ENCODE data around the gene KLHL36. TPM values are rescaled to one million over a fixed set of nuclear protein-coding genes. Genes with fewer than 3 reads are reported as not detected.
A peak's percentile ranks its signal among the peaks of the same experiment; 100 is the strongest.
"Not testable (repeated sequence)": the region's sequence is repeated elsewhere in the genome, so short reads cannot be mapped to it uniquely, and the experiment has no call there.

KLHL36 gene
- polyA plus RNA-seq, 1 donor, result 14.2 TPM

DNA sequence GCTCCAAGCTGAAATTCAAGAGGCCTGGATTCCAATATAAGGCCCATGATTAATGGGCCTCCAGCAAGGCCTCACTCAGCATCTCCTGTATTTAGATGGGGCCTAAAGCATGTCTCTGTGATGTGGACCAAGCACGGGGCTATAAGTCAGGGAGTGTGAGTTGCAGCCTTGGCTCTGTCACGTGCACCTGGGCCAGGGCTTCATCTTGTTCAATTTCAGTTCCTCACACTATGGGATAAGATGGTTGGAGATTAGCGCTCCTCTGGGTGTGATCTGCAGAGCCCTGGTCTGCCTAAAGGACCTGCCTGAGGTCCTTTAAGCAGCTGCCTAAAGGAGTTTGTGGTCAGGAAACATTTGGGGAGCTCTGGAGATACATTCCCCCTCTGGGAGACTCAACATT, 25.2 kb downstream of the KLHL36 start:
- DNase-seq, result no peak

DNA sequence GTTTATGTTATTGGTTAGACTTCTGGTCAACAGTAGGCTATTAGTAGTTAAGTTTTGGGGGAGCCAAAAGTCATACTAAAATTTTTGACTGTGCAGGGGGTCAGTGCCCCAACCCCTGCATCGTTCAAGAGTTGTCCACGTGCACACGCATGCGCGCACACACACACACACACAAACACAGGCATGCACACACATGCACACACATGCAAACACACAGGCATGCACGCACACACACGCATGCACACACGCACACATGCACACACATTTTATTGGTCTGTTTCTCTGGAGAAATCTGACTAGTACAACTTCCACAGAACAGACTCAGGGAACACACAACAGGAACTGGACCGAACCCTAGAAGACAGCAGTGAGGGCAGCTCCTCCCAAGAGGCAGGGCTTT, 27.1 kb downstream of the KLHL36 start:
- no peak for DNase-seq

DNA sequence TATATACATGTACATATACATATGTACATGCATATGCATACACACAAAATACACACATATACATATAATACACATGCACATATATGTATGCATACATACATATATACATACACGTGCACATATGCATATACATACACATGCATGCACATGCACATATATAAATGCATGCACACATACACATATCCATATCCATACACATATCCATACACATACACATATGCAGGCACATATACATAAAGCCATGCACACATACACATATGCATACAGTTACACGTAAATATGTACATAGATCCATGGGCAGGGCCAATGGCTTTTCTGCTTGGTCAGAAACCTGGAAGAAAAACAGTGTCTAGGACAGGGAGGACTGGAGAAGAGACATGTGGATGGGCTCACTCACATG, 27.6 kb downstream of the KLHL36 start:
- no peak for DNase-seq

DNA sequence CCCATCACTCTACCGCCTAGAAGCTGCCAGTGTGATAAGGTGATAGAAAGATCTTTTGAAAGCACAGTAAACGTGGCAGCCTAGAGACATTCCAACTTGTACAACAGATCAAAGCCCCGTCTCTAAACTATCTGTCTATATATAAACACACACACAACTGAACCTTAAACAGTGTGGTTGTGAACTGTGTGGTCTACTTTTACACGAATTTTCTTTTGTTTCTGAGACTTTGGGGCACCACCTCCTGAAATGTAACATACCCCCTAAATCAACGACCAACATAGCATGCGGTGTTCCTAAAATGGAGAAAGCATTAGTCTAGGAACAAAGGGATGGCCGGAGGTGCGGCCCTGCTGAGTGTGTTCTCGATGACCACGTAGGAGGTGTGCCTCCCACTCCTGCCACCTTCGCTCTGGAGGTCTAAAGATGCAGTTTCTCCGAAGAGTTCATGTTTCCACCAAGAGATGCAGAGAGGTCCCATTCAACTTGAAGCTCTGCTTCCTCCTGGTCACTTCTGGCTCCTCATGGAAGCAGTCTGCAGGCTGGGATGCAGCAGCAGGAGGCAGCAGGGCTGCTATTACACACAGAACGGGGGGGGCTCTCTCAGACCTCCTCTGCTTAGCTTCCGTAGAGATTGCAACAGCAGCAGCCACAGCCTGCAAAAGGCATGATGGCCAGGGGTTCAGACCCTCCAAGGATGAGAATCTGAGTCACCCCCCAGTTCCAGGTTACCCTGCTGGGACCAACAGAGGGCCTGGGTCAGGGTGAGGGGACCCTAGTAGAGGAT, 28.9 kb downstream of the KLHL36 start:
- no peak for DNase-seq

DNA sequence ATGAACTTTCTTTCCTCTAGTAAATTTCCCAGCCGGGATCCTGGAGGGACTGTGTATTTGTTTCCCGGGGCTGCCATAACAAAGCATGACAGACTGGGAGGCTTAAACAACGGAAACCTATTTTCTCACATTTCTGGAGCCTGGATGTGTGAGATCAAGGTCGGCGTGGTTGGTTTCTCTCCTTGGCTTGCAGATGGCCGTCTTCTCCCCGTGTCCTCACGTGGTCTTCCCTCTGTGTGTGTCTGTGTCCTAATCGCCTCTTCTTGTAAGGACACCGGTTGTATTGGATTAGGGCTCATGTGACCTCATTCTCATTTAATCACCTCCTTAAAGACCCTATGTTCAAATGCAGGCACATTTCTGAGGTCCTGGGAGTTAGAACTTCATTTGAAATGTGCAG, 29.5 kb downstream of the KLHL36 start:
- DNase-seq, result no peak

DNA sequence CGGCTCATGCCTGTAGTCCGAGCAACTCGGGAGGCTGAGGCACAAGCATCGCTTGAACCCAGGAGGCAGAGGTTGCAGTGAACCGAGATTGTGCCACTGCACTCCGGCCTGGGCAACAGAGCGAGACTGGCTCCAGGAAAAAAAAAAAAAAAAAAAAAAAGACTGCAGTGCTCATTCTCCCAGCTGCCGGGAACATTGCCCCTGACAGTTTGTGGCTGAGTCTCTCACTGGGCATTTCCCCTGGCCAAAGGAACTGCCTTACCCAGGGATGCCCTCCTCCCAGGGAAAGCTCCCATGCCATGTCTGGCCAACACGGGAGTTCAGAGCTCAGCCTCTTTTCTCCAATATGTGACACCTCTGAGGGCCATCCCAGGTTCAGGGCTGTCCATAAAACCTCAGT, 30.2 kb downstream of the KLHL36 start:
- no peak for DNase-seq

DNA sequence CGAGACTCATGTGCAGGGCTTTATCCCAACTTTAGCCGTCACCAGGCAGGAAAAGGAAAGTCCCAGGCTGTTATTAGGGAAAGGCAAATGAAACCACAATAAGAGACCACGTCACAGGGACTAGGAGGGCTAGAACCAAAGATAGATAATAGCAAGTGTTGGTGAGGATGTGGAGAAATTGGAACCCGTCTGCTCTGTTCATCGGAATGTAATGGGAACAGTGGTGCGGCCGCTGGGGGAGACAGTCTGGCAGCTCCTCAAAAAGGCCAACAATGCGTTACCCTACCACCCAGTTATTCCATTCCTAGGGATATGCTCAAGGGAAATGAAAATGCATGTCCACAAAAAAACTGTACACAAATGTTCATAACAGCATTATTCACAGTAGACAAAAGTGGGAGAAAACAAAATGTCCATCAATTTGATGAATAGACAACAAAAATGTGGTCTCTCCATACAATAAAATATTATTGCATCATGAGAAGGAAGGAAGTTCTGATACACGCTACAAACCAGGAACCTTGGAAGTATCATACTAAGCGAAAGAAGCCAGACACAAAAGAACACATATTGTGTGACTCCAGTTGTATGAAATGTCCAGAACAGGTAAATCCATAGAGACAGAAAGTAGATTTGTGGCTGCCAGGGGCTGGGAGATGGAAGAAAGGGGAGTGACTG, 32.0 kb downstream of the KLHL36 start:
- DNase-seq, result no peak

DNA sequence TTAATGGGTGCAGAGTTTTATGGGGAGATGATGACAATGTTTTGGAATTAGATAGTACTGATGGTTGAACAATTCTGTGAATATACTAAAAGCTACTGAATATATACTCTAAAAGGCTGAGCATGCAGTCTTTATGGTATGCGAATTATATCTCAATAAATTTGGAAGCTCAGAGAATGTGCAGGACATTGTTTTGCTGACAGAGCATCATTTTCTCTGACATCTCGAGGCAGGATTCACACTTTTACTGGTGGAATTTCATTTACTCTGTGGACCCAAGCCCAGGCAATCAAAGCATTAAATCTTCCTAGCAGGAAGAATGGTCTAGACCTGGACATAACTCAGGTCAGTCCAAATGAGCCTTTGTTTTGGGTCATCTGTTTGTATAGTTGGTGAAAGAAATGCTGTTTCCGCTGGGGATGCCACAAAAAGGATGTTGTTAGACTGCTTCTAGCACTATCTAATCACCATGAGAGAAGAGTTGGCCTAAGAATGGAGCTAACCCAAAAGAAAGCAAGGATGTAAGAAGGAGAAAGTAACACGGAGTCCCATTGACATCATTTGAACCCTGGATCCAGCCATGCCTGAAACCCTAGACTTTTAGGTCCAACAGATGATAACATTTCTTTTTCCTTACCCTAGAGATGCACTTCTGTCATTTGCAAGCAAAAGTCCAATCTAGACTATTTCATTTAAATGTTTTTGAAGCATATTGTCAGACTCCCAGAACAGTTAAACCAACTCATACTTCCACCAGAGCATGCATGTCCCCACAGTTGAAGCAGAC, 32.7 kb downstream of the KLHL36 start:
- no peak for DNase-seq

DNA sequence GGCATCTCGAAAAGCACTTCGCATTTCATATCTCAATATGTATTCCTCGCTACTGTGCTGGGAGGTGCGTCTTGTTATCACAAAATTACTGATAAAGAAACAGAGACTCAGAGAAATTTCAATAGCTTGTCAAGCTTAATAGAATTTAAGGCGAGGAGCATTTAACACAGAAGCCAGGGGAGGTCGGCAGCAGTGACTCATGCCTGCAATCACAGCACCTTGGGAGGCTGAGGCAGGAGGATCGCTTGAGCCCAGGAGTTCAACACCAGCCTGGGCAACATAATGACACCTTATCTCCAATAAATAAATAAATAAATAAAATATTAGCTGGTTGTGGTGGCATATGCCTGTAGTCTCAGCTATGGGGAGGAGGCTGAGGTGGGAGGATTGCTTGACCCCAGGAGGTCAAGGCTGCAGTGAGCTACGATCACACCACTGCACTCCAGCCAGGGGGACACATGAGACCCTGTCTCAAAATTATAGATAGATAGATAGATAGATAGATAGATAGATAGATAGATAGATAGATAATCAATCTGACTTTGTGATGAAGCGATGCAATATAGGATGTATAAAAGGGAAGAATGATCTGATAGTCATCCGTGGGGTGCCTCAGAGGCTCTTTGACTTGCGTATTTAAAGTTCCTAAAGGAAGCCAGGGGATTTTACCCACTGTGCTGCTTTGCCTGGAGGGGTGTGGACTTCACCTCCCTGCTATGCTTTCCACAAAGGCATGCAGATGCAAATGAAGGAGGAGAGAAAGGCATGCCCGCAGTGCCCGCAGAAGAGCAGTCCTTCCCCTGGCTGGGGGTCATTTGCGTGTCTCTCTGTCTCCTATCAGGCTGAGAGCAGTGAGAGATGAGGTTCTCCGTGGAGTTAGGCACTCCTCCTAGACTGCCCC, 35.6 kb downstream of the KLHL36 start:
- DNase-seq, result no peak

DNA sequence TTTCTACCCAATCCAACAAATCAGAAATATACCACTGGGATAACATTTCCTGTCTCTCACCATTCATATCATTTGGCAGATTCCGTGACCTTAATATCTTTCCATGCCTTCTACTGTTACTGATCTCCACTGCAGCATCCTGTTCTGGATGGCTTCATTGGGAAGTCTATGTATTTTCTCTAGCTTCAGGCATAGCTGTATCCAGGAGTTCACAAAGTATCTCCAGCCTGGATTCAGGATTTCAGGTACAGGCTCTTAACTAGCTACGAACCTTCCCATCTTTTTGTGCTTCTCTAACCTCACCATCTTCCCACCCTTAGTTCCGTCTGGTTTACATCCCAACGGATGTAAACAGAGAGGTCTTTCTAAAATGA, 36.3 kb downstream of the KLHL36 start:
- no peak for DNase-seq

DNA sequence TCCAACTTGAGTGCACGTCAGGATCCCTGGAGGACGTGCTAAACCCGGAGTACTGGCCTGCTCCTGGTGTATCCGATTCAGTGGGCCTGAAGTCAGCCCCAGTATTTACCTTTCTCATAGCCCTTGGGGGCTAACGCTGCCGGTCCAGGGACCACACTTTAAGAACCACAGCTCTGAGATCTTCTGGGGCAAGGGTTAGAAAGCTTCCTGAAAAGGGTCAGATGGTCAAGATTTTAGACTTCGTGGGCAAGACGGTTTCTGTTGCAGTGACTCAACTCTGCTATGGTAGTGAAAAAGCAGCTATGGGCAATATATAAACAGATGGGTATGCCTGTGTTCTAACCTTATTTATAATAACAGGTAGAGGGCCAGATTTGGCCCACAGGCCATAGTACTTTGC, 36.9 kb downstream of the KLHL36 start:
- DNase-seq, result no peak

DNA sequence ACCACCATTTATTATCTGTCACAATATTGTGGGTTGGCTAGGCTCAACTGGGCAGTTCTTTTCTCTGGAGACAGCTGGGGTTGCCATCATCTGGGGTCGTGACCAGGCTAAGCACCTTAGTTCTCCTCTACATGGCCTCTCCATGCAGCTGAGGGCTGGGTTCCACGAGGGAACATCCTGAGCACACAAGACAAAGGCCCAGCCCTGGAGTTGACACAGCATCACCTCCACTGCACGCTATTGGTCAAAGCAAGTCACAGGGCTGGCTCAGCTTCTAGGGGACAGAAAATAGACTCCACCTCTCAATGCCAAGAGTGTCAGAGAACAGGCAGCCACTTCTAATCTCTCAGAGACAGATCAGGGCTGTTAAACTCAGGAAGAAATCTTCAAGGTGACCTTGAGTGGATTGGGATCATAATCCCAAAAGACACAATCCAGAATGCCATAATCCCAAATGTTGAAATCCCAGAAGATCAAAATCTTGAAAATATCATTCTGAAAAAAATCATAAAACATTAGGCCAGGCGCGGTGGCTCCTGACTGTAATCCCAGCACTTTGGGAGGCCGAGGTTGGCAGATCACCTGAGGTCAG, 38.5 kb downstream of the KLHL36 start:
- DNase-seq, result no peak

DNA sequence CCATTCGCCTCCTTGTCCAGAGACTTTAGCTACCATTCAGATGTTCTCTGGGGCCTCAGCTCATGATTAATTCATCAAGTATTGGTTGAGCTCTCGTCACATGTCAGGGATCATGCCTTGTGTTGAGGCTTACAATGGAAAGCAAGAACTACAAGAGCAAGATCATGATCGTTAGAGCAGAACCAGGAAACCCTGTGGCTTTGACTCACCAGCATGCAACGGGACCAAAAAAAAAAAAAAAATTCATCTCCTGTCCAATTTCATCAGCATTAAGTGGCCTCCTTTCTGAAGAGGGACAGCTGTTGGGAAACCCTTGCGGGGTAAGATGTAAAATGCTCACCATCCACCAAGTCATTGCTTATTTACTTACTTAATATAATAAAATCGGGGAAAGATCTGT, 39.4 kb downstream of the KLHL36 start:
- DNase-seq, result no peak

DNA sequence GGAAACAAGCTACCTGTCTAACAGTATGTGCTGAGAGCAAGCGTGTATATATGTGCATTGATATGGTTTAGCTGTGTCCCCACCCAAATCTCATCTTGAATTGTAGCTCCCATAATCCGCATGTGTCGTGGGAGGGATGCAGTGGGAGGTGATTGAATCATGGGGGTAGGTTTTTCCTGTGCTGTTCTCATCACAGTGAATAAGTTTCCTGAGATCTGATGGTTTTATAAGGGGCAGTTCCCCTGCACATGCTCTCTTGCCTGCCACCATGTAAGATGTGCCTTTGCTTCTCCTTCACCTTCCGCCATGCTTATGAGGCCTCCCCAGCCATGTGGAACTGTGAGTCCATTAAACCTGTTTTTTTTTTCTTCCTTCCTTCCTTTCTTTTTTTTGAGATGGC, 39.9 kb downstream of the KLHL36 start:
- not testable (repeated sequence) for DNase-seq

DNA sequence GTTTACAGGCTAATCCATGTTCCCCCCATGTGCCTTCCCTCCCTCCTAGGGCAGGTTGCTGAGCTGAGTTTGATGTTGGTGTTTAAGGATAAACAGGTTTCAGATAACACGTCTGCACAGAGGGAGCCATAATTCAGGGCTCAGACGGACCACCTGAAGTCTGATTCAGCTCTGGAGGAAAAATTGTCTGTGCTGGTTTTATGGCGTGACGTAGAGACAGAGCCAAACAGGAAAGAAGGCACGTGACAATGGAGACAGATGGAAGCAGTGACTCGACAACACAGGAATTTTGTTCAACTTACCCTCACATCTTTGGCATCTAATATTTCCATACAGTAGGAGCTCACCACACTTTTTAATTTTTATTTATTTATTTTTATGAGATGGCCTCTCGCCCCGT, 40.8 kb downstream of the KLHL36 start:
- DNase-seq, result peak; percentile 11

DNA sequence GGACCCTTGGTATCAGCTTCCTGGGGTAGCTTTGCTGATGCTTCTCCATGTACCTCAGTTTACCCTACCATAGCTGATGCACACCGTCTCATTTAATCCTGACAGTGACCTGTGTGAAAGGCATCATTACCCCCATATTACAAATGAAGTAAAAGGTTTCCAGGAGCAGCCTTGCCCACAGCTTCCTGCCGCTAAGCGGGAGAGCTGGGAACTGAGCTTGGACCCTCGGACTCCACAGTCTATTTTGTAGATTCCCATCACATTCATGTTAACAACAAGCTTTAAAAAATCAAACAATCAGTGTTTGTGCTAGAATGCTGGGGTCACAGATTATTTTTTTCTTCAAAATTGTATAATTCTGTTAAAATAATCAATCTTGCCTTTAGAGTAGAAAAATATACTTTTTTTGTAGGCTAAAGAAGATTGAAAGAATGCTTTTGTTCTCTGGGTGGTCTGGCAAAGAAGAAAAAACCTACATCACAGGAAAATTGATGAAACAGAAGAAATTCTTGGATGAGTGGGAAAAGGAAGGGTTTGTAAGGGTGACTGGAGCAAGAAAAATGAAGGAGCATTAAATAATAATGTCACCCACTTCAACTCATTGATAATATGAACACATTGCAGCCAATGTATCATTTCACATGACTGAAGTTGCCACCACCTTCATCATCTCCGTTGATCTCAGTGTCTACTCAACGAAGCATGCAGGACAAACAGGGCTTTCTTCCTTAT, 41.9 kb downstream of the KLHL36 start:
- DNase-seq, result no peak

DNA sequence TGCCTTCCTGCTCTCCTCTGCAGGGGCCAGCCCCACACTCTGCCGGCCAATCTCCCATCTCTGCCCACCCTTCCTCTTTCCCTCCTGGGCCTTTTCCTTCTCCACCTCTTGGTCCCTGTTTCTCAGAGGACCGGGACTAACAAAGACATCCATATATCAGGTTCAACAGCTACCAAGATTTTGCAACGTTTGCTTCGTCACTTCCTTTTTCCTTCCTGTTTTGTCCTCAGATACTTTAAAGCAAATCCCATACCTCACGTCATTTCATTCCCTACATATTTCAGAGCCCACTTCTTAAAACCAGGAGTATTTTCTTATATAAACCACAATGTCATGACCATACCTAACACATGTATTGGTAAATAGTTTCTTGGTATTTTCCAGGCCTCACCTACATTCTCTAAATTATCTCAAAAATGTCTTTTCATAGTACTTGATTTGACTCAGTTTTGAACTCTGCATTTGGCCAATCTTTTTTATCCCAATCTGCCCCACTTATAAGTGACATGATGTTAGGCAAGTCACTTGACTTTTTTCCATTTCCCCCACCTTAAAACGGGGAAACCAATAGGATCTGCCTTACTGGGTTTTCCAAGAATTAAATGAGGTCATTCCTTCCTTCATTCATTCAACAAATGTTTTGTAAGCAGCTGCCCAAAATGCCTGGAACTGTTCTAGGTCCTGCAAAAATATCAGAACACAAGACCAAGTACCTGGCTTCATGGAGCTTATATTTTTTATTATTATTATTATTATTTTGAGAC, 44.3 kb downstream of the KLHL36 start:
- DNase-seq, result no peak

DNA sequence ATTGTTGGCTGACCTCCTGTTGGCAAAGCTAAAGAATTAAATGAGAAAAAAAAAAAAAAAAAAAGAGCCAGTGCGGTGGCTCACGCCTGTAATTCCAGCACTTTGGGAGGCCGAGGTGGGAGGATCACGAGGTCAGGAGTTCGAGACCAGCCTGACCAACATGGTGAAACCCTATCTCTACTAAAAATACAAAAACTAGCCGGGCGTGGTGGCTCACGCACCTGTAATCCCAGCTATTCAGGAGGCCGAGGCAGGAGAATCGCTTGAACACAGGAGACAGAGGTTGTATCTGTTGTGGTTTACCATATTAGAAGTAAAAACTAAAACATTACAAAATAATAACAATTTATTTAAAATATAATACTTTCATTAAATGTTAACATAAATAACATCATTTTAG, 45.6 kb downstream of the KLHL36 start:
- not testable (repeated sequence) for DNase-seq

DNA sequence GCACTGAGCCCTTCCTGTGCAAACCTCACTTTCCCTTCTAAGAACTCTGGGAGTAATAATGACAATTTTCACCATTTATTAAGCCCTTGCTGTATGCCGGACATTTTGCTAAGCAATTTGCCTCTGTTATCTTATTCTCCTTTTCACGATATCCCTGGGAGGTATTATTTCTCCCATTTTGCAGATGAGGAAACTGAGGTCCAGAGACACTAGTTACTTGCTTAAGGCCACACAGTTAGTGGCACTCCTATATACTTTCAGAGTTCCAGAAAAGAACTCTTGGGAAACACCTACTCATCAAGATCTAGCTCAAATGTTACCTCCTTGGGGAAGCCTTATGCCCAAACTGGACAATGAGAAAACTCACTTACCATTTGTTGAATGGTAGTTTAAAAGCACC, 46.7 kb downstream of the KLHL36 start:
- DNase-seq, result no peak

DNA sequence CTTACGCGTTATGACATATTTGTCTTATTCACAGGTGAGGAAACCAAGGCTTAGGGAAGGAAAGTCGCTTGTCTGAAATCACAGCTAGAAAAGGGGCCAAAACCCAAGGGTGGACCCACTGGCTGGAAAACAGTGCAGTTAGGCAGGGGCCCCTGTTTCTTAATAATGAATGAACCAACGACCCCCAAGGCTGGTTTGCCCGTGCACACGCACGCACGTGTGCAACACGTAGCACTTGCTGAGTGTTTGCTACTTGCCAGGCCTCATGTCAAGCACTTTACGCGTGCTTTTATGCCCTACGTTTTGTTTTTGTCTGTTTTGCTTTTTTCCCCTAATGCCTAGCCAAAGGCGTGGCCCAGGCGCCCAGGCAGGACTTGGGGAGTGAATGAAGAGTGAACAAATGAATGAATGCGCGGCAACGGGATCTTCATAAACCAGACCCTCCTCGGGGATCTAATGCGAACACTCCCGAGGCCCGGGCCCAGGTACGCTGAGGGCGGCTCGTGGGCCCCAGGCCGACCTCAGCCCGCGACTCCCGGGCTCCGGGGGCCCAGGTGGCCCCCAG, 50.9 kb downstream of the KLHL36 start:
- peak; percentile 7 for DNase-seq

Data from hindlimb muscle (tissue), 1 donor.